ENCODE results near the gene ZBED1.
"Not testable (repeated sequence)": the region's sequence is repeated elsewhere in the genome, so short reads cannot be mapped to it uniquely, and the experiment has no call there.

Gene ZBED1

DNA sequence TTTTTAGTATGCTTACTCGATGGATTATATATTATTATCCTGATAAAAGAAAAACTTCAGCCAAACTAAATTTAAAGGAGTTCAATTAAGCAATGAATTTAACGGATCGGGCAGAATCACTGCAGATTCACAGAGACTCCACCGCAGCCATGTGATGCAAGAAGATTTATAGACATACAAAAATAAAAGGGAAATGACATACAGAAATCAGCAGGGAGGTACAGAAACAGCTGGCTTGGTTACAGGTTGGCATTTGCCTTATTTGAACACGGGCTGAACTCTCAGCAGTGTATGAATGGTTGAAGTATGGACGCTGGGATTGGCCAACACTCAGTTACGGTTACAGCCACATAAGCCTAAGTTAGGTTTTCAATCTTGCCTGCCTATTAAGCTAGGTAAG is 35.4 kb upstream of the ZBED1 start:
- no peak for TF ChIP-seq CTCF (conservative IDR thresholded peaks at IDR 0.05; ENCODE audit: low read depth, low read length)
- no peak overlapping the region for H3K4me3 ChIP-seq (ENCODE audit: low read depth, low read length)
- no peak for DNase-seq (ENCODE audit: low read depth)

DNA sequence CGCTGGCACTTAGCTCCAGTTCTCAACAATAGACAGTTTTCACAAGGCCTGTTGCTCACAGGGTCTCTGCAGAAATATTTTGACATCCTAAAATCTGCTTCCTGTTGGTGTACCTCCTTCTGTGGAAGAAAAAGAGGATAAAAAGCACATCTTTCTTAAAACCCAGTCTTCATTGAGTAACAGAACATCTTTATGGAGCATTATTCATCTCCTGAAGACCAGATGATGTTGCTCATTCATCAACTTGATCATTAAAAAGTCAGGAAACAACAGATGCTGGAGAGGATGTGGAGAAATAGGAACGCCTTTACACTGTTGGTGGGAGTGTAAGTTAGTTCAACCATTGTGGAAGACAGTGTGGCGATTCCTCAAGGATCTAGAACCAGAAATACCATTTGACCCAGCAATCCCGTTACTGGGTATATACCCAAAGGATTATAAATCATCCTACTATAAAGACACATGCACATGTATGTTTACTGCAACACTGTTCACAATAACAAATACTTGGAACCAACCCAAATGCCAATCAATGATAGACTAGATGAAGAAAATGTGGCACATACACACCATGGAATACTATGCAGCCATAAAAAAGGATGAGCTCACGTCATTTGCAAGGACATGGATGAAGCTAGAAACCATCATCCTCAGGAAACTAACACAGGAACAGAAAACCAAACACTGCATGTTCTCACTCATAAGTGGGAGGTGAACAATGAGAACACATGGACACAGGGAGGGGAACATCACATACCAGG is 33.7 kb upstream of the ZBED1 start:
- DNase-seq (ENCODE audit: low read depth); H3K4me3 ChIP-seq (ENCODE audit: low read depth, low read length): not testable (repeated sequence)

DNA sequence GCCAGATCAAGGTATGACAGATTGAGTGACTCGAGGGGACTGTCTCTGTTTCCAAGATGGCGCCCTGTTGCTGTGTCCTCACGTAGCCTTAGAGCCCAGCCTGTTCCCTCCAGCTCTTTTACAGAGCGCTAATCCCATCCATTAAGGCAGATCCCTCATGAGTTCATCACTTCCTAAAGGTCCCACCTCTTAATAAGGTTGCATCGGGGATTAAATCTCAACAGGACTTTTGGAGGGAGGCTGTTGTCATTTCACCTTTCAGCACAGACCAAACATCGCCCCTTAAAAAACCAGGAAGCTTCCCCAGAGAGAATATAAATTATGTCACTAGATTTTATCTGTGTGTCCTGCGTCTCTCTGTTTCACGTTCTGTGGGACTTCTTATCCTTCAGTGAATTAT is 32.6 kb upstream of the ZBED1 start:
- no peak for TF ChIP-seq CTCF (conservative IDR thresholded peaks at IDR 0.05; ENCODE audit: low read depth, low read length)
- H3K4me3 ChIP-seq (ENCODE audit: low read depth, low read length), result no peak overlapping the region
- DNase-seq (ENCODE audit: low read depth), result no peak

- TF ChIP-seq CTCF (conservative IDR thresholded peaks at IDR 0.05; ENCODE audit: low read depth, low read length), result no peak
- no peak overlapping the region for H3K4me3 ChIP-seq (ENCODE audit: low read depth, low read length)
- no peak for DNase-seq (ENCODE audit: low read depth)
These were observed 25.6 kb upstream of the ZBED1 start for GRCh38 chrX:2526390-2526789.

GRCh38 chrX:2523911-2524310 is 23.1 kb upstream of the ZBED1 start:
- DNase-seq (ENCODE audit: low read depth), result no peak
- no peak for TF ChIP-seq CTCF (conservative IDR thresholded peaks at IDR 0.05; ENCODE audit: low read depth, low read length)
- no peak overlapping the region for H3K4me3 ChIP-seq (ENCODE audit: low read depth, low read length)

GRCh38 chrX:2521927-2522386 is 21.2 kb upstream of the ZBED1 start:
- no peak for TF ChIP-seq CTCF (conservative IDR thresholded peaks at IDR 0.05; ENCODE audit: low read depth, low read length)
- no peak overlapping the region for H3K4me3 ChIP-seq (ENCODE audit: low read depth, low read length)
- DNase-seq (ENCODE audit: low read depth), result no peak

DNA sequence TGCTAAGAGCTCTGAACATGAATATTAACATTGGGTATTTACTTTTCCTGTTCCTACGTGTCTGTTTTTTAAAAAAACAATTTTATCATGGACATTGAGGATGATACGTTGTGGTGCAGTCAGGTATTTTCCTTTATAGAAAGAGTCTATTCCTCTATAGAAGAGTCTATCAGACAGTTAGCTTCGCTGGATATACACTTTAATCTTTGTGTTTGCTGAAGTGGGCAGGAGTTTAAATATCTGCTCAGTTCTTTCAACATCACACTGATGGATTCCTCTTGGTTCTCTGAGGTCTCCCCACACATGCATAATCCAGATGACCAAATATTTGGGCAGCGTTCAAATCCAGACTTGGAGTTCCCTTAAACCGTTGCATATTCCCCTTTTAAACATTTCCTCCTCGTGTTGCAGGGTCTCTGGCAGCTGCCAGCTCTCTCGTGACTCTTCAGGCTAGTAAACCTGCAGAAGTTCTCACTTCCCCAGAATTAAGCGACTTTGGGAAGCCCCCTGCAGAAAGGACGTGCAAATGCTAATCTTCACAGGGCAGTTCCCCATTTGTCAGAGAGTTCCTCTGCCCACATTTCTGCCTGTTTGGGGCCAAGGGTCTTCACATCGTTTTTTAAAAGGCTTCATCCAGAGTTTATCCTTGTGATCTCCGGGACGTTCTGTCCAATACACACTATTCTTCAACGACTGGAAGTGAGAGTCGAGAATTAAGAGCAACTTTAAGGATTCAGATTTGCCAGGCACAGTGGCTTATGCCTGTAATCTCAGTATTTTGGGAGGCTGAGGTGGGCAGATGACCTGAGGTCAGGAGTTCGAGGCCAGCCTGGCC is 20.5 kb upstream of the ZBED1 start:
- no peak for DNase-seq (ENCODE audit: low read depth)
- H3K4me3 ChIP-seq (ENCODE audit: low read depth, low read length), result no peak overlapping the region
- no peak for TF ChIP-seq CTCF (conservative IDR thresholded peaks at IDR 0.05; ENCODE audit: low read depth, low read length)

All from choroid plexus epithelial cell (primary cell).